Hepatocyte (in vitro differentiated cells): ENCODE data around the gene FRA10AC1.

Source experiments
- EZH2 ChIP-seq: fragments of 200-600 bp; sonication (generic); IDR thresholded peaks from 2 replicates; pipeline ENCODE4 v1.6.1; 2016; ENCODE audit warnings: antibody characterized with exemption, mild to moderate bottlenecking, borderline replicate concordance
- EZH2phosphoT487 ChIP-seq: fragments of 200-600 bp; sonication (generic); IDR thresholded peaks from one replicate; pipeline ENCODE4 v1.6.1; 2018; ENCODE audit warnings: antibody characterized with exemption, mild to moderate bottlenecking, low read depth, moderate library complexity; ENCODE audit not compliant: unreplicated experiment, severe bottlenecking
- TF ChIP-seq, protein P1 (sequence below): fragments of 200-600 bp; sonication (generic); IDR thresholded peaks from 2 replicates; pipeline ENCODE4 v1.5.1; 2016; ENCODE audit warnings: antibody characterized with exemption, mild to moderate bottlenecking; ENCODE audit not compliant: poor library complexity

GRCh38 chr10:93672022-93672678 is 30.2 kb downstream of the FRA10AC1 start:
- TF ChIP-seq, protein P1, sequence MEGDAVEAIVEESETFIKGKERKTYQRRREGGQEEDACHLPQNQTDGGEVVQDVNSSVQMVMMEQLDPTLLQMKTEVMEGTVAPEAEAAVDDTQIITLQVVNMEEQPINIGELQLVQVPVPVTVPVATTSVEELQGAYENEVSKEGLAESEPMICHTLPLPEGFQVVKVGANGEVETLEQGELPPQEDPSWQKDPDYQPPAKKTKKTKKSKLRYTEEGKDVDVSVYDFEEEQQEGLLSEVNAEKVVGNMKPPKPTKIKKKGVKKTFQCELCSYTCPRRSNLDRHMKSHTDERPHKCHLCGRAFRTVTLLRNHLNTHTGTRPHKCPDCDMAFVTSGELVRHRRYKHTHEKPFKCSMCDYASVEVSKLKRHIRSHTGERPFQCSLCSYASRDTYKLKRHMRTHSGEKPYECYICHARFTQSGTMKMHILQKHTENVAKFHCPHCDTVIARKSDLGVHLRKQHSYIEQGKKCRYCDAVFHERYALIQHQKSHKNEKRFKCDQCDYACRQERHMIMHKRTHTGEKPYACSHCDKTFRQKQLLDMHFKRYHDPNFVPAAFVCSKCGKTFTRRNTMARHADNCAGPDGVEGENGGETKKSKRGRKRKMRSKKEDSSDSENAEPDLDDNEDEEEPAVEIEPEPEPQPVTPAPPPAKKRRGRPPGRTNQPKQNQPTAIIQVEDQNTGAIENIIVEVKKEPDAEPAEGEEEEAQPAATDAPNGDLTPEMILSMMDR, result no peak
- TF ChIP-seq EZH2phosphoT487 (no peak), EZH2 (no peak)
